Esophagus muscularis mucosa (tissue), 4 donors: ENCODE measurements around the gene DCK. TPM values are rescaled to one million over a fixed set of nuclear protein-coding genes. Genes with fewer than 3 reads are reported as not detected.
A peak's percentile ranks its signal among the peaks of the same experiment; 100 is the strongest.
"Not testable (repeated sequence)": the region's sequence is repeated elsewhere in the genome, so short reads cannot be mapped to it uniquely, and the experiment has no call there.

ENCODE experiments used
- DNase-seq: peaks from one replicate; pipeline ENCODE4 v3.0.0-alpha.2; 2017; ENCODE audit errors: extremely low spot score
- H3K27ac ChIP-seq, 4 donors: fragments of 200-600 bp; sonication (generic); replicated peaks in 1 of 4; 1 replicate in 3 of 4; 2 replicates in 1 of 4; pipeline ENCODE4 v1.5.1; 2016 to 2019; ENCODE audit warnings: mild to moderate bottlenecking in 1 of 4
- H3K27me3 ChIP-seq, 4 donors: fragments of 200-600 bp; sonication (generic); one replicate each; pipeline versions ENCODE4 v1.5.1 to v1.6.0; 2016 to 2019
- H3K36me3 ChIP-seq, 4 donors: fragments of 200-600 bp; sonication (generic); one replicate each; pipeline ENCODE4 v1.5.1; 2016 to 2019
- H3K4me1 ChIP-seq, 4 donors: fragments of 200-600 bp; sonication (generic); one replicate each; pipeline ENCODE4 v1.5.1; 2016 to 2019
- H3K4me3 ChIP-seq, 4 donors: fragments of 200-600 bp; sonication (generic); 1 replicate in 2 of 4; 2 replicates in 2 of 4; pipeline ENCODE4 v1.5.1; 2016 to 2019; ENCODE audit warnings: mild to moderate bottlenecking in 4 of 4, moderate library complexity in 1 of 4
- H3K9me3 ChIP-seq, 4 donors: fragments of 200-600 bp; sonication (generic); 1 replicate in 3 of 4; 2 replicates in 1 of 4; pipeline ENCODE4 v1.5.1; 2016 to 2019
- CTCF ChIP-seq, 3 experiments: fragments of 200-600 bp in 2 of 3; fragments of 450-650 bp in 1 of 3; sonication (generic) in 2 of 3; IDR thresholded peaks; one replicate each; pipeline ENCODE4 v1.5.1; 2017 to 2019; ENCODE audit warnings: antibody characterized with exemption in 3 of 3, mild to moderate bottlenecking in 2 of 3, moderate library complexity in 1 of 3
- EP300 ChIP-seq: sonication (generic); formaldehyde crosslinking; IDR thresholded peaks from one replicate; pipeline ENCODE4 v1.6.1; 2017; ENCODE audit warnings: antibody characterized with exemption
- POLR2A ChIP-seq: fragments of 450-650 bp; IDR thresholded peaks from one replicate; pipeline ENCODE4 v1.6.1; 2017; ENCODE audit warnings: antibody characterized with exemption, moderate library complexity, mild to moderate bottlenecking, low read depth
- POLR2AphosphoS5 ChIP-seq, 2 donors: sonication (generic); formaldehyde crosslinking; IDR thresholded peaks; one replicate each; pipeline ENCODE4 v1.6.1; 2017; ENCODE audit warnings: antibody characterized with exemption in 2 of 2
- WGBS: methylation state at CpG from one replicate; pipeline ENCODE4 v1.1.5; 2018; 5-methylcytosine and 5-hydroxymethylcytosine counted together
- intact Hi-C: fragments of 100-400 bp; cut with DNase I; formaldehyde crosslinking; loops from one replicate; pipeline ENCODE4 v1.15.1; 2023
- total RNA-seq, 4 donors: library from RNA; depleted of rRNA; stranded (reverse); fragments of >200 nt; gene quantifications; one replicate each; pipeline versions ENCODE4 v1.1.0 to v1.2.1, GENCODE V29; 2016

DCK gene
- total RNA-seq, 4 donors from 2014 or later, result 13.7 to 16.8 (median 14.8) TPM

GRCh38 chr4:71050809-71051208, 57.4 kb downstream of the DCK start:
- Histone ChIP-seq H3K4me1 (no peaks in the 10 kb centered on the region), H3K4me3 (no peak overlapping the region), H3K9me3 (no peaks in the 10 kb centered on the region), H3K27me3 (no peaks in the 10 kb centered on the region), H3K36me3 (no peaks in the 10 kb centered on the region), H3K27ac (no peak overlapping the region)
- no peak for TF ChIP-seq CTCF (IDR thresholded peaks at IDR 0.05)
- TF ChIP-seq POLR2A, result no peak
- TF ChIP-seq POLR2AphosphoS5 (IDR thresholded peaks at IDR 0.05), result no peak
- no peak for TF ChIP-seq EP300
- DNase-seq, result no peak
- WGBS, result 95% methylated on average over 1 of the region's 1 CpG
- intact Hi-C loops, result no loop called here

GRCh38 chr4:71052034-71052433, 58.6 kb downstream of the DCK start:
- no peak for TF ChIP-seq EP300
- Histone ChIP-seq H3K36me3 (no peaks in the 10 kb centered on the region), H3K4me3 (no peak overlapping the region), H3K27me3 (no peaks in the 10 kb centered on the region), H3K27ac (no peak overlapping the region), H3K4me1 (no peaks in the 10 kb centered on the region), H3K9me3 (no peaks in the 10 kb centered on the region)
- WGBS, result 87% methylated on average over 7 of the region's 7 CpGs
- intact Hi-C loops, result no loop called here
- DNase-seq, result peak; percentile 26

- intact Hi-C loops, result no loop called here
Observed at GRCh38 chr4:71052716-71053115, 59.3 kb downstream of the DCK start.

GRCh38 chr4:71053613-71054012, 60.2 kb downstream of the DCK start:
- intact Hi-C loops, H3K36me3 ChIP-seq: not testable (repeated sequence)

More at GRCh38 chr4:71052716-71053115, 59.3 kb downstream of the DCK start:
- Histone ChIP-seq H3K36me3 (no peaks in the 10 kb centered on the region), H3K27ac (no peak overlapping the region), H3K9me3 (no peaks in the 10 kb centered on the region), H3K27me3 (no peaks in the 10 kb centered on the region), H3K4me1 (no peaks in the 10 kb centered on the region), H3K4me3 (no peak overlapping the region)
- no peak for DNase-seq
- WGBS, result 50% methylated on average over 2 of the region's 2 CpGs
- TF ChIP-seq CTCF (IDR thresholded peaks at IDR 0.05), result no peak
- no peak for TF ChIP-seq POLR2AphosphoS5 (IDR thresholded peaks at IDR 0.05)
- no peak for TF ChIP-seq EP300
- no peak for TF ChIP-seq POLR2A

GRCh38 chr4:71059573-71059972, 66.1 kb downstream of the DCK start:
- H3K36me3 ChIP-seq, DNase-seq, H3K27me3 ChIP-seq, H3K4me1 ChIP-seq, H3K27ac ChIP-seq, H3K9me3 ChIP-seq, H3K4me3 ChIP-seq, intact Hi-C loops: not testable (repeated sequence)
- 87% methylated on average over 11 of the region's 16 CpGs for WGBS

More at GRCh38 chr4:71053613-71054012, 60.2 kb downstream of the DCK start:
- not testable (repeated sequence) for H3K9me3 ChIP-seq, H3K27me3 ChIP-seq, H3K27ac ChIP-seq, DNase-seq, H3K4me1 ChIP-seq, H3K4me3 ChIP-seq
- WGBS, result no CpG with 5 or more reads among the region's 1 CpG

- no peak for DNase-seq
- 87% methylated on average over 2 of the region's 2 CpGs for WGBS
Observed at GRCh38 chr4:71062436-71062835, 69.0 kb downstream of the DCK start.

More at GRCh38 chr4:71062436-71062835, 69.0 kb downstream of the DCK start:
- TF ChIP-seq POLR2AphosphoS5 (IDR thresholded peaks at IDR 0.05), result no peak
- TF ChIP-seq EP300, result no peak
- TF ChIP-seq POLR2A, result no peak
- TF ChIP-seq CTCF (IDR thresholded peaks at IDR 0.05), result no peak
- H3K27ac ChIP-seq, result no peak overlapping the region
- H3K36me3 ChIP-seq, result no peaks in the 10 kb centered on the region
- no peaks in the 10 kb centered on the region for H3K27me3 ChIP-seq
- no peaks in the 10 kb centered on the region for H3K4me1 ChIP-seq
- no peaks in the 10 kb centered on the region for H3K9me3 ChIP-seq
- no peak overlapping the region for H3K4me3 ChIP-seq
- intact Hi-C loops, result no loop called here
